WTC11 (cell line): ENCODE data around the gene CCDC15.

Experiments used
- ATF3 ChIP-seq: sonication (generic); formaldehyde crosslinking; conservative IDR thresholded peaks from 2 replicates; pipeline ENCODE4 v1.8.1; 2022; ENCODE audit warnings: mild to moderate bottlenecking, missing genetic modification reagents
- CTCF ChIP-seq: fragments of 200-600 bp; IDR thresholded peaks from 2 replicates; pipeline ENCODE4 v1.8.0; 2022; ENCODE audit warnings: antibody characterized with exemption
- E2F1 ChIP-seq: sonication (generic); formaldehyde crosslinking; IDR thresholded peaks from 2 replicates; pipeline ENCODE4 v1.8.0; 2022; ENCODE audit warnings: mild to moderate bottlenecking, missing genetic modification reagents
- FOXJ3 ChIP-seq: sonication (generic); formaldehyde crosslinking; IDR thresholded peaks from 2 replicates; pipeline ENCODE4 v1.9.0; 2021; ENCODE audit warnings: missing genetic modification reagents, mild to moderate bottlenecking, borderline replicate concordance
- FOXK1 ChIP-seq: sonication (generic); formaldehyde crosslinking; IDR thresholded peaks from 2 replicates; pipeline ENCODE4 v1.8.0; 2022; ENCODE audit warnings: mild to moderate bottlenecking, moderate library complexity, missing genetic modification reagents
- RELA ChIP-seq: sonication (generic); formaldehyde crosslinking; IDR thresholded peaks from 2 replicates; pipeline ENCODE4 v1.8.1; 2022; ENCODE audit warnings: missing genetic modification reagents, mild to moderate bottlenecking, borderline replicate concordance
- TEAD4 ChIP-seq: sonication (generic); formaldehyde crosslinking; IDR thresholded peaks from 2 replicates; pipeline ENCODE4 v1.8.0; 2022; ENCODE audit warnings: mild to moderate bottlenecking, missing genetic modification reagents
- ZBTB43 ChIP-seq: sonication (generic); formaldehyde crosslinking; IDR thresholded peaks from 2 replicates; pipeline ENCODE4 v1.8.1; 2023; ENCODE audit warnings: mild to moderate bottlenecking, missing genetic modification reagents
- TF ChIP-seq, protein P1 (sequence below): sonication (generic); formaldehyde crosslinking; IDR thresholded peaks from 2 replicates; pipeline ENCODE4 v1.8.0; 2022; ENCODE audit warnings: mild to moderate bottlenecking, missing genetic modification reagents
- TF ChIP-seq, protein P2 (sequence below): fragments of 250-450 bp; sonication (Bioruptor Pico); IDR thresholded peaks from 2 replicates; pipeline ENCODE4 v1.9.0; 2021; ENCODE audit warnings: mild to moderate bottlenecking
- TF ChIP-seq, protein P3 (sequence below): sonication (generic); formaldehyde crosslinking; IDR thresholded peaks from 2 replicates; pipeline ENCODE4 v1.8.0; 2022; ENCODE audit warnings: mild to moderate bottlenecking, missing genetic modification reagents

- no peak for TF ChIP-seq FOXK1 (CRISPR knock-in tag)
- TF ChIP-seq, protein P1, sequence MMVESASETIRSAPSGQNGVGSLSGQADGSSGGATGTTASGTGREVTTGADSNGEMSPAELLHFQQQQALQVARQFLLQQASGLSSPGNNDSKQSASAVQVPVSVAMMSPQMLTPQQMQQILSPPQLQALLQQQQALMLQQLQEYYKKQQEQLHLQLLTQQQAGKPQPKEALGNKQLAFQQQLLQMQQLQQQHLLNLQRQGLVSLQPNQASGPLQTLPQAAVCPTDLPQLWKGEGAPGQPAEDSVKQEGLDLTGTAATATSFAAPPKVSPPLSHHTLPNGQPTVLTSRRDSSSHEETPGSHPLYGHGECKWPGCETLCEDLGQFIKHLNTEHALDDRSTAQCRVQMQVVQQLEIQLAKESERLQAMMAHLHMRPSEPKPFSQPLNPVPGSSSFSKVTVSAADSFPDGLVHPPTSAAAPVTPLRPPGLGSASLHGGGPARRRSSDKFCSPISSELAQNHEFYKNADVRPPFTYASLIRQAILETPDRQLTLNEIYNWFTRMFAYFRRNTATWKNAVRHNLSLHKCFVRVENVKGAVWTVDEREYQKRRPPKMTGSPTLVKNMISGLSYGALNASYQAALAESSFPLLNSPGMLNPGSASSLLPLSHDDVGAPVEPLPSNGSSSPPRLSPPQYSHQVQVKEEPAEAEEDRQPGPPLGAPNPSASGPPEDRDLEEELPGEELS (CRISPR knock-in tag): no peak
- no peak for TF ChIP-seq ATF3 (CRISPR knock-in tag)
- TF ChIP-seq CTCF: no peak
- TF ChIP-seq RELA (CRISPR knock-in tag): no peak
- TF ChIP-seq, protein P2, sequence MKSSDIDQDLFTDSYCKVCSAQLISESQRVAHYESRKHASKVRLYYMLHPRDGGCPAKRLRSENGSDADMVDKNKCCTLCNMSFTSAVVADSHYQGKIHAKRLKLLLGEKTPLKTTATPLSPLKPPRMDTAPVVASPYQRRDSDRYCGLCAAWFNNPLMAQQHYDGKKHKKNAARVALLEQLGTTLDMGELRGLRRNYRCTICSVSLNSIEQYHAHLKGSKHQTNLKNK (CRISPR knock-in tag): no peak
- no peak for TF ChIP-seq ZBTB43 (CRISPR knock-in tag)
- no peak for TF ChIP-seq TEAD4 (CRISPR knock-in tag)
- TF ChIP-seq FOXJ3 (CRISPR knock-in tag): no peak
- TF ChIP-seq, protein P3, sequence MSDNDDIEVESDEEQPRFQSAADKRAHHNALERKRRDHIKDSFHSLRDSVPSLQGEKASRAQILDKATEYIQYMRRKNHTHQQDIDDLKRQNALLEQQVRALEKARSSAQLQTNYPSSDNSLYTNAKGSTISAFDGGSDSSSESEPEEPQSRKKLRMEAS (CRISPR knock-in tag): no peak
- no peak for TF ChIP-seq E2F1 (CRISPR knock-in tag)
Measured at GRCh38 chr11:124977006-124977405, 23.0 kb downstream of the CCDC15 start.
